CD8-positive, alpha-beta memory T cell (primary cell): ENCODE measurements around the gene CDH18. TPM values are rescaled to one million over a fixed set of nuclear protein-coding genes. Genes with fewer than 3 reads are reported as not detected.

ENCODE experiments used
- CTCF ChIA-PET: fragments of 350-600 bp; sonication (Branson Sonifier 250); formaldehyde crosslinking; loops from one replicate; lab custom pipeline; 2021; ENCODE audit warnings: antibody characterized with exemption; lab: Charles Lee
- POLR2A ChIA-PET: fragments of 350-600 bp; sonication (Branson Sonifier 250); formaldehyde crosslinking; loops from one replicate; lab custom pipeline; 2021; ENCODE audit warnings: antibody characterized with exemption; lab: Charles Lee
- DNase-seq, 5 donors: peaks; one replicate each; pipeline versions ENCODE4 v3.0.0 to v3.0.0-alpha.2; 2020 to 2022; ENCODE audit warnings: mixed read lengths in 1 of 5
- H3K27ac ChIP-seq: one replicate; pipeline ENCODE4 v1.7.0; 2013; ENCODE audit warnings: low read depth, mild to moderate bottlenecking, low read length, moderate library complexity
- H3K27me3 ChIP-seq: 2 replicates; pipeline ENCODE4 v1.7.0; 2013; ENCODE audit warnings: low read length, mild to moderate bottlenecking; ENCODE audit not compliant: insufficient read depth, poor library complexity, severe bottlenecking
- H3K36me3 ChIP-seq: 2 replicates; pipeline ENCODE4 v1.7.0; 2013; ENCODE audit warnings: mild to moderate bottlenecking, low read length, moderate library complexity; ENCODE audit not compliant: insufficient read depth
- H3K4me1 ChIP-seq: 2 replicates; pipeline ENCODE4 v1.7.0; 2013; ENCODE audit warnings: mild to moderate bottlenecking, low read length, moderate library complexity; ENCODE audit not compliant: insufficient read depth
- H3K4me3 ChIP-seq: 2 replicates; pipeline ENCODE4 v1.7.0; 2013; ENCODE audit warnings: mild to moderate bottlenecking, low read length
- H3K9me3 ChIP-seq: 2 replicates; pipeline ENCODE4 v1.7.0; 2013; ENCODE audit warnings: mild to moderate bottlenecking, low read length
- H3K27ac Mint-ChIP-seq, 8 donors: one replicate each; pipeline ENCODE4 v1.8.0; 2020 to 2021; ENCODE audit warnings: mixed read lengths in 8 of 8, mild to moderate bottlenecking in 6 of 8, inconsistent platforms in 3 of 8, moderate library complexity in 3 of 8
- H3K27me3 Mint-ChIP-seq, 2 donors: one replicate each; pipeline ENCODE4 v1.8.0; 2020 to 2021; ENCODE audit warnings: mixed read lengths in 2 of 2, mild to moderate bottlenecking in 1 of 2, moderate library complexity in 1 of 2
- H3K36me3 Mint-ChIP-seq, 3 donors: one replicate each; pipeline ENCODE4 v1.8.0; 2020 to 2021; ENCODE audit warnings: mixed read lengths in 3 of 3, inconsistent platforms in 1 of 3, mild to moderate bottlenecking in 1 of 3
- H3K4me1 Mint-ChIP-seq, 3 donors: one replicate each; pipeline ENCODE4 v1.8.0; 2020 to 2021; ENCODE audit warnings: mixed read lengths in 3 of 3, inconsistent platforms in 1 of 3, mild to moderate bottlenecking in 1 of 3
- H3K4me3 Mint-ChIP-seq, 7 donors: one replicate each; pipeline ENCODE4 v1.8.0; 2020 to 2021; ENCODE audit warnings: mixed read lengths in 7 of 7, mild to moderate bottlenecking in 6 of 7, moderate library complexity in 4 of 7, inconsistent platforms in 2 of 7
- H3K9me3 Mint-ChIP-seq, 5 donors: one replicate each; pipeline ENCODE4 v1.8.0; 2020 to 2022; ENCODE audit warnings: mixed read lengths in 5 of 5, mild to moderate bottlenecking in 3 of 5, moderate library complexity in 2 of 5, inconsistent platforms in 1 of 5
- polyA plus RNA-seq: library from polyadenylated mRNA; unstranded; fragments of 300-500 nt; fragmentation: Illumina TruSeq; gene quantifications from one replicate; pipeline ENCODE4 v1.2.3, GENCODE V29; 2021
- total RNA-seq, 2 experiments: library from RNA; stranded (reverse); gene quantifications; one replicate each; pipeline ENCODE4 v1.2.3, GENCODE V29; 2021

Gene CDH18
- total and polyA plus RNA-seq, 3 experiments from 2014 or later, result not detected

DNA sequence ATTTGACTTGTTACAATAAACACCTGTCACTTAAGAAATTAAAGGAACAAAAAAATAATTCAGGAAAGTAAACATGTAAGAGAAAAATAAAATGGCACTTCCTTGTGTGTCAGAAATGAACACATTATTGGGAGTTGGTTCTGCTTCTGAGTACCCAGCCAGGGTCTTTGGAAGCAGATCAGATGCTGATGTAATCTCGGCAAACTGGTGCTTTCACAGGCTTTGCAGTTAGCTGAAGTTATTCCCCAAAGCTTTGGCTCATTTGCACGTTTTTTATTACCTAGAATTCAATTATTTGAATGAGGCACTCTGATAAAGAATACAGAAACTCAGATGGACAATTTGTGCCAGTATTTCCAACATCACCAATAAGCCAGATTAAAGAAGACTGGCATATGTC is 10.9 kb downstream of the CDH18 start:
- H3K36me3 Mint-ChIP-seq, result no peaks in the 10 kb centered on the region
- Histone ChIP-seq H3K36me3 (no peaks in the 10 kb centered on the region), H3K4me3 (no peak overlapping the region), H3K27me3 (no peaks in the 10 kb centered on the region), H3K27ac (no peak overlapping the region), H3K9me3 (peaks cover 4% of the 10 kb centered on the region), H3K4me1 (no peaks in the 10 kb centered on the region)
- no peak for DNase-seq
- ChIA-PET POLR2A (no interaction called here), CTCF (no interaction called here)
- no peak overlapping the region for H3K27ac Mint-ChIP-seq
- H3K9me3 Mint-ChIP-seq, result peaks cover 9 to 45% (median 17%) of the 10 kb centered on the region in 5 donors
- no peaks in the 10 kb centered on the region for H3K4me1 Mint-ChIP-seq
- H3K4me3 Mint-ChIP-seq, result no peak overlapping the region
- no peaks in the 10 kb centered on the region for H3K27me3 Mint-ChIP-seq

DNA sequence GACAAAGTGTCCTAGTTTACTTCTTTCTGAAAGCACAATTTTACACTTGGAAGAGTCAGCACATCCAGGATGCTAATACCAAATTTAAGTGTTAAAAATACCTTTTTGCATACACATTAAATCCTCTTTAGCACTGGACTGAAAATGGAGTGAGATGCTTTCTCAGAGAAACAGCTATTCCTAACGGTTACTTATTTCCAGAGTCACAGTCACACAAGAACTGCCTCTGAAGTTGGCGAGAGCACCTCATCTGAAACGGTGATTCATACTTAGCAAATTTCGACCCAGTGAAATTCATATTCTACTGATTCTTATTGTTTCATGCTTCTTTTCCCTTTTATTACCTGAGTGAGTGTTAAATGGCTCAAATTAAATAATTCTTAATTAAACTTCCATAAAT is 12.2 kb downstream of the CDH18 start:
- Histone ChIP-seq H3K4me3 (no peak overlapping the region), H3K4me1 (no peaks in the 10 kb centered on the region), H3K27ac (no peak overlapping the region), H3K9me3 (peaks cover 4% of the 10 kb centered on the region), H3K36me3 (no peaks in the 10 kb centered on the region), H3K27me3 (no peaks in the 10 kb centered on the region)
- peaks cover 6 to 47% (median 13%) of the 10 kb centered on the region in 5 donors for H3K9me3 Mint-ChIP-seq
- no peak for DNase-seq
- no peaks in the 10 kb centered on the region for H3K4me1 Mint-ChIP-seq
- no peak overlapping the region for H3K27ac Mint-ChIP-seq
- H3K27me3 Mint-ChIP-seq, result no peaks in the 10 kb centered on the region
- H3K4me3 Mint-ChIP-seq, result no peak overlapping the region
- ChIA-PET POLR2A (no interaction called here), CTCF (no interaction called here)
- no peaks in the 10 kb centered on the region for H3K36me3 Mint-ChIP-seq

DNA sequence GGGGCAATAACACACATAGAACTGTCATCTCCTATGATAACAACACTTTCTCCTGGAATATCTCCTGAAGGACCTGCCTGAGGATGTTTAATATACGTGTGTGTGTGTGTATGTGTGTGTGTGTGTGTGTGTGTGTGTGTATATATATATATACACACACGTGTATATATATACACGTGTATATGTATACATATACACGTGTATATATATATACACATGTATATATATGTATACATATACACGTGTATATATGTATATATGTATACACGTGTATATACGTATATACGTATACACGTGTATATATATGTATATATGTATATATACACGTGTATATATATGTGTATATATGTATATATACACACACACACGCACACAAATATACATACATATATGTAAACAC is 27.5 kb downstream of the CDH18 start:
- no peak overlapping the region for H3K27ac ChIP-seq

DNA sequence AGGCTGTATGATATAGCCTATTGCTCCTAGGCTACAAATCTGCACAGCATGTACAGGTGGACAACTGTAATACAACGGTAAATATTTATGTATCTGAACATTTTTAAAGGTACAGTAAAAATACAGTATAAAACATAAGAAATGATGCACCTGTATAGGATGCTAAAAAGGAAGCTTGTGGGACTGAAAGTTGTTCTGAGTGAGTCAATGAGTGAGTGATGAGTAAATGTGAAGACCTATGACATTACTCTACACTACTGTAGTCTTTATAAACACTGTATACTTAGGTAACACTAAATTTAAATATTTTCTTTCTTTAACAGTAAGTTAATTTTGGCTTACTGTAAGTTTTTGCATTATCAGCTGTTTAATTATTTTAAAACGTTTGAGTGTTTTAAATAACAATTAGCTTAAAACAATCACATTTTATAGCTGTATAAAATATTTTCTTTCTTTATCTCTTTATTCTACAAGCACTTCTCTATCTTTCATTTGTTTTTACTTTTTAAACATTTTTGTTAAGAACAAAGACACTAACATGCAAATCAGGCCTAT is 28.1 kb downstream of the CDH18 start:
- H3K36me3 Mint-ChIP-seq, result no peaks in the 10 kb centered on the region
- ChIA-PET POLR2A (no interaction called here), CTCF (no interaction called here)
- DNase-seq, result no peak
- H3K9me3 ChIP-seq, result no peaks in the 10 kb centered on the region
- no peak overlapping the region for H3K27ac Mint-ChIP-seq
- no peak overlapping the region for H3K4me3 ChIP-seq
- H3K27ac ChIP-seq, result no peak overlapping the region
- no peaks in the 10 kb centered on the region for H3K27me3 Mint-ChIP-seq
- peaks cover 2 to 19% (median 7%) of the 10 kb centered on the region in 5 donors for H3K9me3 Mint-ChIP-seq
- H3K4me3 Mint-ChIP-seq, result no peak overlapping the region
- no peaks in the 10 kb centered on the region for H3K36me3 ChIP-seq
- no peaks in the 10 kb centered on the region for H3K27me3 ChIP-seq
- no peaks in the 10 kb centered on the region for H3K4me1 ChIP-seq
- H3K4me1 Mint-ChIP-seq, result no peaks in the 10 kb centered on the region

More for the DNA sequence above, 27.5 kb downstream of the CDH18 start:
- ChIA-PET CTCF (no interaction called here), POLR2A (no interaction called here)
- Histone ChIP-seq H3K36me3 (no peaks in the 10 kb centered on the region), H3K4me3 (no peak overlapping the region), H3K9me3 (no peaks in the 10 kb centered on the region), H3K27me3 (no peaks in the 10 kb centered on the region), H3K4me1 (no peaks in the 10 kb centered on the region)
- no peaks in the 10 kb centered on the region for H3K27me3 Mint-ChIP-seq
- H3K4me3 Mint-ChIP-seq, result no peak overlapping the region
- H3K27ac Mint-ChIP-seq, result no peak overlapping the region
- no peaks in the 10 kb centered on the region for H3K4me1 Mint-ChIP-seq
- DNase-seq, result no peak
- no peaks in the 10 kb centered on the region for H3K36me3 Mint-ChIP-seq
- H3K9me3 Mint-ChIP-seq, result peaks cover 2 to 15% (median 5%) of the 10 kb centered on the region in 5 donors

DNA sequence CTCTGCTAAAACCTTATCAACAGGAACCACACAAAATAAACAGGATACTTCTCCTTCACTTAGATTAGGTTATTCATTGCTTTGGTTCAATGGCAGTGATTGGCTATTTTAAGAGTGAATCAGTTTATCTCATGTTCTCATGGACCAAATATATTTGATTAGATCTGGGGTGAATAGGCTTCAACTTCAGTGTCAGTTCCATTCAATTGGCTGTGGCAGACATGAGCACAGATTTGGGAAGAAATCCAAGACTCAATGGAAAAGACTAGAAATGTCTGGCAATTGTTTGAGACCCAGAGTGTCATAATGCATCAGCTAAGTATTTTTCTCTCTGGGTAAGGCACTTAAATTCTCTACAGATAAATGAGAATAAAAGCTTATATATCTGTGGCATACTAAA is 37.1 kb downstream of the CDH18 start:
- no peak overlapping the region for H3K27ac ChIP-seq
- no peaks in the 10 kb centered on the region for H3K4me1 Mint-ChIP-seq
- H3K9me3 Mint-ChIP-seq, result peaks cover 4 to 43% (median 8%) of the 10 kb centered on the region in 5 donors
- H3K27me3 ChIP-seq, result no peaks in the 10 kb centered on the region
- POLR2A ChIA-PET, result no interaction called here
- H3K9me3 ChIP-seq, result no peaks in the 10 kb centered on the region
- H3K27ac Mint-ChIP-seq, result no peak overlapping the region
- no peak for DNase-seq
- H3K27me3 Mint-ChIP-seq, result no peaks in the 10 kb centered on the region
- H3K4me3 ChIP-seq, result no peak overlapping the region
- H3K36me3 ChIP-seq, result no peaks in the 10 kb centered on the region
- H3K4me1 ChIP-seq, result no peaks in the 10 kb centered on the region
- no peak overlapping the region for H3K4me3 Mint-ChIP-seq
- peaks cover 0 to 1% (median 0%) of the 10 kb centered on the region in 3 donors for H3K36me3 Mint-ChIP-seq
- CTCF ChIA-PET, result no interaction called here

DNA sequence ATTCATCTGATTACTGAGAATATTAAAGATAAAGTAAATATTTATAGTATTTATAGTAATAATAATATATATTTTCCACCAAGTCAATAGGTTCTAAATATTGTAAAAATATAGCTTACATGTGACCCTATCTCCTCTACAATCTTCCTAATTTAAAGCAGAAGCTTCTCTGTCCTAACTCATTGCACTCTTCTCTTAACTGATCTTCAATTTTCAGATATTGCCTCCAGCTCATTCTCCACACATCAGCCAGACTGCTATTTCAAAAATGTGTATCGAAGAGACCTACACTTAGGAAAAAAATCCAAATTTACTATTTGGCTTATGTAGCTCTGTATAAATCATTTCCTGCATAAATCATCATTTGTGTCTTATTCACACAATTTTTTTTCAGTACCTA is 47.8 kb downstream of the CDH18 start:
- ChIA-PET POLR2A (no interaction called here), CTCF (no interaction called here)

DNA sequence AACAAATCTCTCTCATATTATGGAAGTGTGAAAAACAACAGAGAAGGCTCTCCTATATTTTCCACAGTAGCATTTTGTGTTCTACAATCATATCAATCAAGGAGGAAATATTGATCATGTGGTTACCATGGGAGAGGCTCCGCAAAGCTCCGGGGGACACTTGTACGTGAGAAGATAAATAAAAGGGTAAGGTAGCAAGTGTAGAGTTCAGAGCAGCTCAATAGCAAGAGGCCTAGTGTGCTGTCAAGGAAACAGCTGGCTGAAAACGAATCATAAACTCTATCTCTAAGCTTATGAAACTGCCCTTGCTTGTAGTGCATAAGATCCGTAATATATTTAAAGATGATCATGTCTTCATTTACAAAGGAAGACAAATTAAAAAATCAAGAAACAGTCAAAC is 57.5 kb downstream of the CDH18 start:
- Histone ChIP-seq H3K27me3 (no peaks in the 10 kb centered on the region), H3K4me3 (no peak overlapping the region), H3K36me3 (no peaks in the 10 kb centered on the region), H3K9me3 (no peaks in the 10 kb centered on the region), H3K4me1 (no peaks in the 10 kb centered on the region), H3K27ac (no peak overlapping the region)
- POLR2A ChIA-PET, result no interaction called here
- CTCF ChIA-PET, result no interaction called here
- peaks cover 5 to 30% (median 12%) of the 10 kb centered on the region in 5 donors for H3K9me3 Mint-ChIP-seq
- no peak overlapping the region for H3K27ac Mint-ChIP-seq
- no peak for DNase-seq
- no peaks in the 10 kb centered on the region for H3K4me1 Mint-ChIP-seq
- no peaks in the 10 kb centered on the region for H3K27me3 Mint-ChIP-seq
- no peak overlapping the region for H3K4me3 Mint-ChIP-seq
- no peaks in the 10 kb centered on the region for H3K36me3 Mint-ChIP-seq

More for the DNA sequence above, 47.8 kb downstream of the CDH18 start:
- peaks cover 4 to 23% (median 7%) of the 10 kb centered on the region in 5 donors for H3K9me3 Mint-ChIP-seq
- no peak overlapping the region for H3K4me3 Mint-ChIP-seq
- H3K36me3 Mint-ChIP-seq, result no peaks in the 10 kb centered on the region
- no peaks in the 10 kb centered on the region for H3K27me3 Mint-ChIP-seq
- no peak overlapping the region for H3K4me3 ChIP-seq
- H3K27me3 ChIP-seq, result no peaks in the 10 kb centered on the region
- H3K4me1 ChIP-seq, result no peaks in the 10 kb centered on the region
- no peaks in the 10 kb centered on the region for H3K4me1 Mint-ChIP-seq
- H3K27ac ChIP-seq, result no peak overlapping the region
- no peak overlapping the region for H3K27ac Mint-ChIP-seq
- H3K36me3 ChIP-seq, result no peaks in the 10 kb centered on the region
- no peaks in the 10 kb centered on the region for H3K9me3 ChIP-seq
- no peak for DNase-seq

DNA sequence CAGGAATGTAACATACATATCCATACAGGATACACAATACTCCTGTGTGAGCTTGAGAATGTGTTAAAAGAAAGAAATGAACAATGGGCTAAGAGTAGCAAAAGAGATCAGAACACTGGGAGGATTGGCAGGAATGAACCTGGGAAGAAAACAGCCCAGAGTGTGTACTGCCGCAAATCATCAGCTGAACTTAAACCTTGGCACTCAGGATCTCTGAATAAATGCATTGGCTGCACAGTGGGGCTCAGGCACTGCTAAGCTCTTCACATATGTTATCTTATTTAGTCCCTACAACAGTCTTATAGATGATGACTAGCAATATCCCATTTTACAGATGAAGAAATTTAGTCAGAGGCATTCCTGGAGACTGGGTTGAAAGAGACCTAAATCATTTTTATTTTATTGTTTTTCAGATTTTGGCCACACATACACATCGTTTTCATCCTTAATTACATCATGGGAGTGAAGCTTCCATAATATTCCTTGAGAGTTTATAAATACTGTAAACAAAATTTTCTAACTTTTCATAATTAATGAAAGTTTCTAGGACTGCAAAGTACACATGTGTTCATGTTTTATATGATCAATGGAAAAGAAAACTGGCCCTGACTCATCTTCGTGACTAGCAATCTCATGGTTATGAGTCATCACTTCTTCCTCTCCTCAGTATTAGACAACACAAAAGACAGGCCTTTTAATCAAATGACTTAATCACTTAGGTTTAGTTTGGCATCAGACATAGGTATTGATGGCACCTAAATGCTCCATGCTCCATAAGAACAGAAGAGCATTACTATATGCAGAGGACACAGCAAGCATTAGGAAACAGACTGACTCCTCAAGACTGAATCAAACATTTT is 59.2 kb downstream of the CDH18 start:
- H3K4me1 Mint-ChIP-seq, result no peaks in the 10 kb centered on the region
- POLR2A ChIA-PET, result no interaction called here
- no peaks in the 10 kb centered on the region for H3K36me3 Mint-ChIP-seq

More for the DNA sequence above, 59.2 kb downstream of the CDH18 start:
- no peaks in the 10 kb centered on the region for H3K27me3 ChIP-seq
- H3K27ac ChIP-seq, result no peak overlapping the region
- CTCF ChIA-PET, result no interaction called here
- Mint-ChIP-seq H3K27me3 (no peaks in the 10 kb centered on the region), H3K27ac (no peak overlapping the region), H3K4me3 (no peak overlapping the region), H3K9me3 (peaks cover 9 to 24% (median 16%) of the 10 kb centered on the region in 5 donors)
- no peak overlapping the region for H3K4me3 ChIP-seq
- no peaks in the 10 kb centered on the region for H3K36me3 ChIP-seq
- no peaks in the 10 kb centered on the region for H3K4me1 ChIP-seq
- H3K9me3 ChIP-seq, result no peaks in the 10 kb centered on the region
- DNase-seq, result no peak
